GM12891 (cell line): ENCODE data around the gene CSAD.

ENCODE experiments used
- DNase-seq: peaks from one replicate; pipeline ENCODE4 v3.0.0; 2011; ENCODE audit warnings: low spot score; ENCODE audit not compliant: insufficient read length
- FAIRE-seq: peaks from 2 replicates; lab custom pipeline; 2011; peaks lifted over from hg19 to GRCh38; lab: Jason Lieb, UNC
- PAX5 ChIP-seq: IDR thresholded peaks from 2 replicates; pipeline ENCODE4 v1.6.1; 2011; ENCODE audit warnings: low read length, moderate library complexity, mild to moderate bottlenecking; ENCODE audit not compliant: insufficient read depth, severe bottlenecking
- POLR2A ChIP-seq: IDR thresholded peaks from 2 replicates; pipeline ENCODE4 v1.6.1; 2011; ENCODE audit warnings: low read depth, low read length, control low read depth
- POLR2AphosphoS5 ChIP-seq: IDR thresholded peaks from 2 replicates; pipeline ENCODE4 v1.6.1; 2011; ENCODE audit warnings: low read depth, low read length, control low read depth
- POU2F2 ChIP-seq: IDR thresholded peaks from 2 replicates; pipeline ENCODE4 v1.6.1; 2011; ENCODE audit warnings: low read depth, mild to moderate bottlenecking, control low read depth, low read length, moderate library complexity
- SPI1 ChIP-seq: IDR thresholded peaks from 2 replicates; pipeline ENCODE4 v1.6.1; 2011; ENCODE audit warnings: low read depth, low read length, control low read depth
- TAF1 ChIP-seq: IDR thresholded peaks from 2 replicates; pipeline ENCODE4 v1.6.1; 2011; ENCODE audit warnings: low read depth, low read length, control low read depth

CSAD gene

DNA sequence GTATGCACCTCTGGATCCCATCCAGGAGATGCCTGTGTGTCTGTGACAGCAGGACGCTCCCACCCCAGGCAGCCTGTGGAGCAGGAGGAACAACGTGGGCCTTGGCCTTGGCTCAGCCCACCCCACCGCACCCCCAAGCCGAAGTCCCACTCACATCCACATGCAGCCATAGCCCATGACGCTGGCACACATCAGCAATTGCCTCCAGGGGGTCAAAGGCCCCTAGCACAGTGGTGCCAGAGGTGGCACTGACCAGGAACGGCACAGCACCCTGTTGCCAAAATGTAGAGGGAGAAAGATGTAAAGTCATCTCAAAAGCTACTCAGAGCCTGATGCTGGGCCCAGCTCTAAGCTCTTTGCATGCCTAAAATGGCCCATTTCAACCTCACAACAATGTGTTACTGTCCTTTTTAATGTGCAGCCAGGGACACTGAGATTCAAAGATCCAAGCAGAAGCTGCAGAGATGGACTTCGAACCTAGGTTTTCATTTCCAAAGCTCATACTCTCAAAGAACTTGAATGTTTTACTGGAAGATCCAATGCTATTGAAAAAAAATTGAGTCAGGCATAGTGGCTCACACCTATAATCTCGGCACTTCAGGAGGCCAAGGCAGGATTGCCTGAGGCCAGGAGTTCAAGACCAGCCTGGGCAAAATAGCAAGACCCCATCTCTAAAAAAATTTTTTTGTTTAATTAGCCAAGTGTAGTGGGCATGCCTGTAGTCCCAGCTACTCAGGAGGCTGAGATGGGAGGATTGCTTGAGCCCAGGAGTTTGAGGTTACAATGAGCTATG lies 19.4 kb downstream of the CSAD start:
- FAIRE-seq (no peak), DNase-seq (no peak)
- TF ChIP-seq POLR2A (no peak), POU2F2 (no peak), PAX5 (no peak), POLR2AphosphoS5 (no peak), TAF1 (no peak), SPI1 (no peak)

- FAIRE-seq, result no peak
- no peak for TF ChIP-seq SPI1
- no peak for TF ChIP-seq POU2F2
- no peak for TF ChIP-seq POLR2AphosphoS5
Measured at GRCh38 chr12:53160673-53161072, 20.1 kb downstream of the CSAD start.

GRCh38 chr12:53160000-53160399 lies 20.7 kb downstream of the CSAD start:
- DNase-seq, result no peak
- TF ChIP-seq TAF1 (no peak), POU2F2 (no peak), POLR2A (no peak), SPI1 (no peak), POLR2AphosphoS5 (no peak), PAX5 (no peak)
- FAIRE-seq, result no peak

More at GRCh38 chr12:53160673-53161072, 20.1 kb downstream of the CSAD start:
- no peak for DNase-seq

DNA sequence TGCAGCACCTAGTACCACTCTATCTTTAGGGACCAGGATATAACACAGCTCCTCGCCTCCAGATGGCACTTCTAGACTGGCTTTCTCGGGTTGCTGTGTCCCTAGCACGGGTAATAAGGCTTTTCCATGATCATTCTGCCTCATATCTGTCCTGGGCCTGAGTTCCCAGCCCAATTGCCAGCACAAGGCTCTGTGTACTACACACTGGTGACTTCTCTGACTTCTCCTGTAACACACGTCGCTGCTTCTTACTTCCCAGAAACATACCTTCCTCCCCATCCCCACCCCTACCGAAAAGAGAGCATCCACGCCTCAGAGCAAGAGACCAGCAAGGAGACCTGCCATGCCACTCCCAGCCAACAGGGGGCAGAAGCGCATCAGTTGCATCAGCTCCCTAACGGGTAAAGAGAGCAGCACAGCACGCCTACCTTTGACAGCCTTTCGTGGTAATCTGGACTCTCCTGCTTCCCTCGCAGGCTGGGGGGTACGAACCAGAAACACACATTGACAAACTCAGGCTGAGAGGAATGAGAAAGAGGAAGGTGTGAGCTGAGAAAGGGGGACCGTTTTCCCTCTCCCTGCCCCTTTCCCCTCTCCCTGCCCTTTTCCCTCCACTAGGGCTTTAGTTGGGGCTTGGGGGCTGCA lies 21.4 kb downstream of the CSAD start:
- peak; percentile 98 for FAIRE-seq
- TF ChIP-seq PAX5 (no peak), POLR2A (no peak), POLR2AphosphoS5 (no peak), POU2F2 (no peak), TAF1 (no peak), SPI1 (no peak)
- DNase-seq, result peak; percentile 90

GRCh38 chr12:53152390-53152789 lies 28.3 kb downstream of the CSAD start:
- FAIRE-seq, result no peak
- TF ChIP-seq SPI1, result no peak
- no peak for TF ChIP-seq POLR2AphosphoS5
- TF ChIP-seq POU2F2, result no peak
- no peak for TF ChIP-seq PAX5
- no peak for DNase-seq

DNA sequence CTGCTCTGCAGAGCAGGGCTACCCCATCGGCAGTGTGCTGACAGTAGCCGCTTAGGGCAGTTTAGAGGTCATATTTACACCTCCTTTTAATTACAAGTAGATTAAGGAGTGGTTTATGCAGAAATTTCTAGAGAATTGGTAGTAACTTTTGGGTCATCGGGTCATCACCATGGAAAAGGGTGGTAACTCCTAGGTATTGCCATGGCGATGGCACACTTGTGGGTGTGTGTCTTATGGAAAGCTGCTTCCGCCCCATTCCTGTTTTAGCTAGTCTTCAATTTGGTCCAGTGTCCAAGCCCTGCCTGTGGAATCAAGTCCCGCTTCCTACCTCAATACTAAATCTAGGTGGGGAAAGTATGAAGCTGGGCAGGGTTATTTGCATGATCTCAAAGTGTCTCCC lies 29.7 kb downstream of the CSAD start:
- no peak for TF ChIP-seq POLR2A
- no peak for FAIRE-seq
- no peak for DNase-seq

DNA sequence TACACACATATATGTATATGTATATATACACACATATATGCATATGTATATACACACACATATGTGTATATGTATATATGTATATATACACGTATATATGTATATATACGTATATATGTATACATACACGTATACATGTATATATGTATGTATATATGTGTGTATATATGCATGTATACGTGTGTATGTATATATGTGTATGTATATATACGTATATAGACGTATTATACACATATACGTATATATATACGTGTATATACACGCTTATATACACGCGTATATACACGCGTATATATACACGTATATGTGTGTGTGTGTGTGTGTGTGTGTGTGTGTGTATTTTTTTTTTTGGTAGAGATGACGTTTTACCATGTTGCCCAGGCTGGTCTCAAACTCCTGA lies 33.1 kb downstream of the CSAD start:
- TF ChIP-seq POLR2AphosphoS5 (no peak), POLR2A (no peak), SPI1 (no peak), POU2F2 (no peak), PAX5 (no peak), TAF1 (no peak)
- DNase-seq, result no peak
- FAIRE-seq, result no peak

DNA sequence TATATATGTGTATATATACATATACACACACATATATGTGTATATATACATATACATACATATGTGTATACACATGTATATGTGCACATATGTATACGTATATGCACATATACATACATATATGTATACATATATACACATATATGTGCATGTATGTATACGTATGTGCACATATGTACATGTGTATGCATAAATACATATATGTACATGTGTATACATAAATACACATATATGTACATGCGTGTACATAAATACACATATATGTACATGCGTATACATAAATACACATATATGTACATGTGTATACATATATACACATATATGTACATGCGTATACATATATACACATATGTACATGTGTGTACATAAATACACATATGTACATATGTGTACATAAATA lies 33.5 kb downstream of the CSAD start:
- DNase-seq, result no peak
- FAIRE-seq, result no peak
- TF ChIP-seq TAF1 (no peak), POLR2AphosphoS5 (no peak), POLR2A (no peak)

DNA sequence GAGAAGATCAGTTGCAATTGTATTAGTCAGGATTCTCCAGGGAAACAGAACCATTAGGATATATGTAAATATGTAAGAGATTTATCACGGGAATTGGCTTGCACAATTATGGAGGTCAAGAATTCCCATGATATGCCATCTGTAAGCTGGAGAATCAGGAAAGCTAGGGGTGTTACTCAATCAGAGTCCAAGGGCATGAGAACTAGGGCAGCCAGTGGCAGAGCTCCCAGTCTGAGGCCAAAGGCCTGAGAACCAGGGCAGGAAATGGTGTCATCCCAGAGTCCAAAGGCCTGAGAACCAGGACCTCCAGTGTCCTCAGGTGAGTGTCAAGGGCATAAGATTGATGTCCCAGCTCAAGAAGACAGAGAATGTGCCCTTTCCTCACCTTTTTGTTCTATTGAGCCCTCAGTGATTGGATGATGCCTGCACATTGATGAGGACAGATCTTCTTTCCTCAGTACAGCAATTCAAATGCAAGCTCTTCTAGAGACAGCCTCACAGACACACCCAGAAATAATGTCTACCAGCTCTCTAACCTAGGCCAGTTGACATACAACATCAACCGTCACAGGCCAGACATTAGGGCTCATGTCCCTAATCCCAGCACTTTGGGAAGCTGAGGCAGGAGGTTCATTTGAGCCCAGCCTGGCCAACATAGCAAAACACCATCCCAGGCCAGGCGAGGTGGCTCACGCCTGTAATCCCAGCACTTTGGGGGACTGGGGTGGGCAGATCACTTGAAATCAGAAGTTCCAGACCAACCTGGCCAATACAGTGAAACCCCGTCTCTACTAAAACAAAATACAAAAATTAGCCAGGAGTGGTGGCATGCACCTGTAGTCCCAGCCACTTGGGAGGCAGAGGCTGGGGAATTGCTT lies 35.1 kb downstream of the CSAD start:
- DNase-seq (no peak), FAIRE-seq (no peak)
- TF ChIP-seq PAX5 (no peak), POU2F2 (no peak), TAF1 (no peak), SPI1 (no peak), POLR2AphosphoS5 (no peak), POLR2A (no peak)

- FAIRE-seq (no peak), DNase-seq (no peak)
- TF ChIP-seq TAF1, result no peak
Measured at GRCh38 chr12:53143355-53143754, 37.4 kb downstream of the CSAD start.
